ENCODE data around the gene PRIMA1. TPM values are rescaled to one million over a fixed set of nuclear protein-coding genes. Genes with fewer than 3 reads are reported as not detected.

Gene PRIMA1, protein sequence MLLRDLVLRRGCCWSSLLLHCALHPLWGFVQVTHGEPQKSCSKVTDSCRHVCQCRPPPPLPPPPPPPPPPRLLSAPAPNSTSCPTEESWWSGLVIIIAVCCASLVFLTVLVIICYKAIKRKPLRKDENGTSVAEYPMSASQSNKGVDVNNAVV
- total RNA-seq = not detected in 2 replicates

DNA sequence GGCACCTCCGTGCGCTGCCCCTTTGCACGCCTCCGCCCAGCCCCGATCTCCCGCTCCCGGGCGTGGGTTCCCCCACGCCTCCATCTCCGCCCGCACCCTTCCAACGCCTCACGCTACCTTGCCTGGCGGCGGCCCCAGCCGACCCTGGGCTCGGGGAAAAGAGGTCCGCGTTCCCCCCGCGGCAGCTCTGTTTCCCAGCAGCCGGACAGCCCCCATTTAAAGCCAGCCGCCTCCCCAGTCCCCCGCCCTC, at the start of gene PRIMA1:
PRIMA1 (minus strand) TSS at position 193 of the 250 bp plus-strand sequence. CDS start 767 bp downstream, outside the sequence.

Other genes starting within 250 kb of the PRIMA1 start
- not detected in 2 replicates for gene FAM181A, start 138.9 kb upstream of the PRIMA1 start, total RNA-seq
- 0.58 TPM in 1 of 2 replicates, not detected in the other for gene ASB2, start 188.1 kb upstream of the PRIMA1 start, total RNA-seq
- not detected in 2 replicates for gene CCDC197, start 208.8 kb upstream of the PRIMA1 start, total RNA-seq
- 1.6 and 4.0 TPM in 2 replicates for gene OTUB2, start 237.9 kb upstream of the PRIMA1 start, total RNA-seq